Testis (tissue), 2 donors: ENCODE results near the gene PDE6A.

ENCODE experiments used
- POLR2A ChIP-seq: fragments of 450-650 bp; IDR thresholded peaks from one replicate; pipeline ENCODE4 v1.6.1; 2017; ENCODE audit warnings: antibody characterized with exemption, mild to moderate bottlenecking, moderate library complexity
- TF ChIP-seq, protein P1 (sequence below), 3 experiments: fragments of 450-650 bp in 2 of 3; fragments of 200-600 bp in 1 of 3; sonication (generic) in 1 of 3; IDR thresholded peaks; one replicate each; pipeline ENCODE4 v1.5.1; 2016 to 2019; ENCODE audit warnings: antibody characterized with exemption in 3 of 3, mild to moderate bottlenecking in 2 of 3, moderate library complexity in 1 of 3

GRCh38 chr5:149818116-149818515 is 126.5 kb downstream of the PDE6A start:
- TF ChIP-seq, protein P1, sequence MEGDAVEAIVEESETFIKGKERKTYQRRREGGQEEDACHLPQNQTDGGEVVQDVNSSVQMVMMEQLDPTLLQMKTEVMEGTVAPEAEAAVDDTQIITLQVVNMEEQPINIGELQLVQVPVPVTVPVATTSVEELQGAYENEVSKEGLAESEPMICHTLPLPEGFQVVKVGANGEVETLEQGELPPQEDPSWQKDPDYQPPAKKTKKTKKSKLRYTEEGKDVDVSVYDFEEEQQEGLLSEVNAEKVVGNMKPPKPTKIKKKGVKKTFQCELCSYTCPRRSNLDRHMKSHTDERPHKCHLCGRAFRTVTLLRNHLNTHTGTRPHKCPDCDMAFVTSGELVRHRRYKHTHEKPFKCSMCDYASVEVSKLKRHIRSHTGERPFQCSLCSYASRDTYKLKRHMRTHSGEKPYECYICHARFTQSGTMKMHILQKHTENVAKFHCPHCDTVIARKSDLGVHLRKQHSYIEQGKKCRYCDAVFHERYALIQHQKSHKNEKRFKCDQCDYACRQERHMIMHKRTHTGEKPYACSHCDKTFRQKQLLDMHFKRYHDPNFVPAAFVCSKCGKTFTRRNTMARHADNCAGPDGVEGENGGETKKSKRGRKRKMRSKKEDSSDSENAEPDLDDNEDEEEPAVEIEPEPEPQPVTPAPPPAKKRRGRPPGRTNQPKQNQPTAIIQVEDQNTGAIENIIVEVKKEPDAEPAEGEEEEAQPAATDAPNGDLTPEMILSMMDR (IDR thresholded peaks at IDR 0.05), result no peak
- no peak for TF ChIP-seq POLR2A
